GM13976 (cell line): Measurements from ENCODE around the gene DLL1.

ENCODE experiments used
- DNase-seq: peaks from one replicate; pipeline ENCODE4 v3.0.0; 2012; ENCODE audit warnings: low spot score
- CTCF ChIP-seq: IDR thresholded peaks from 2 replicates; pipeline ENCODE4 v1.5.1; 2012; ENCODE audit warnings: borderline replicate concordance, mild to moderate bottlenecking; ENCODE audit not compliant: insufficient read depth; ENCODE audit errors: extremely low read depth, missing control alignments, control extremely low read depth
- in situ Hi-C: fragments of 300-500 bp; cut with MboI; formaldehyde crosslinking; loops from one replicate; pipeline ENCODE4 v1.12.0; 2022; ENCODE audit warnings: low sequenced_read_pairs, mixed read lengths, inconsistent platforms; ENCODE audit not compliant: unreplicated experiment

DLL1 gene

GRCh38 chr6:170256641-170257040, 34.2 kb downstream of the DLL1 start:
- in situ Hi-C loops = no loop called here
- no peak for TF ChIP-seq CTCF
- no peak for DNase-seq

- no peak for TF ChIP-seq CTCF
- in situ Hi-C loops = no loop called here
- DNase-seq = no peak
Measured at GRCh38 chr6:170255426-170256125, 35.3 kb downstream of the DLL1 start.

GRCh38 chr6:170254315-170255213, 36.3 kb downstream of the DLL1 start:
- in situ Hi-C loops = no loop called here
- DNase-seq = no peak
- no peak for TF ChIP-seq CTCF

GRCh38 chr6:170253910-170254269, 37.0 kb downstream of the DLL1 start:
- no peak for DNase-seq
- in situ Hi-C loops = no loop called here
- TF ChIP-seq CTCF = no peak

- in situ Hi-C loops = no loop called here
- TF ChIP-seq CTCF = no peak
- DNase-seq = no peak
Measured at GRCh38 chr6:170253226-170253909, 37.5 kb downstream of the DLL1 start.

- TF ChIP-seq CTCF = no peak
- in situ Hi-C loops = no loop called here
- DNase-seq = no peak
Measured at GRCh38 chr6:170251776-170252571, 38.9 kb downstream of the DLL1 start.
